HCT116 (cell line): ENCODE data around the gene HMG20A. TPM values are rescaled to one million over a fixed set of nuclear protein-coding genes. Genes with fewer than 3 reads are reported as not detected.

Experiments
- ATAC-seq: fragments of 200-7000 bp; cut with Tn5 transposase; 2 replicates; pipeline ENCODE4 v1.9.1; 2020; ENCODE audit warnings: mild to moderate bottlenecking, moderate library complexity
- BruUV-seq: library from RNA; stranded (reverse); fragments of 400-500 nt; replicated peaks from 2 replicates; lab custom pipeline; 2021; lab: Mats Ljungman, UMichigan
- CTCF ChIA-PET: fragments of 300-600 bp; sonication (Branson Sonifier 250); formaldehyde crosslinking; loops from one replicate; lab custom pipeline; 2021; ENCODE audit warnings: antibody characterized with exemption; lab: Charles Lee
- POLR2A ChIA-PET: fragments of 300-600, 350-600 bp; sonication (Branson Sonifier 250); formaldehyde crosslinking; loops from one replicate; lab custom pipeline; 2021; ENCODE audit warnings: antibody characterized with exemption; lab: Charles Lee
- RAD21 ChIA-PET, 2 experiments: fragments of 300-600 bp; sonication (Branson Sonifier 250); formaldehyde crosslinking; loops; one replicate each; lab custom pipeline; 2023; ENCODE audit warnings: low total read pairs in 2 of 2; ENCODE audit not compliant: uncharacterized antibody in 2 of 2, unreplicated experiment in 2 of 2, low non-redundant PET in 1 of 2; lab: Charles Lee
- DNase-seq: peaks from one replicate; pipeline ENCODE4 v3.0.0-alpha.2; 2010; ENCODE audit warnings: low read depth, low spot score
- H2AFZ ChIP-seq: fragments of 200-600 bp; shearing (Covaris generic), sonication (generic); 2 replicates; pipeline ENCODE4 v1.6.1; 2017; ENCODE audit warnings: low read depth, mixed run types, mixed read lengths, antibody characterized with exemption, low read length; ENCODE audit not compliant: poor library complexity, severe bottlenecking
- H3K27ac ChIP-seq: 2 replicates; pipeline ENCODE4 v1.5.1; 2012; ENCODE audit warnings: low read depth, low read length
- H3K27me3 ChIP-seq: fragments of 200-600 bp; sonication (generic); 2 replicates; pipeline ENCODE4 v1.6.1; 2016; ENCODE audit warnings: mixed run types, low read length, mixed read lengths; ENCODE audit not compliant: insufficient read depth
- H3K36me3 ChIP-seq, 2 experiments: fragments of 200-500 bp in 1 of 2; fragments of 200-600 bp in 1 of 2; sonication (Bioruptor generic) in 1 of 2; sonication (generic) in 1 of 2; 2 replicates each; pipeline versions ENCODE4 v1.5.1 to v1.6.1; 2014 to 2016; ENCODE audit warnings: low read length in 2 of 2, inconsistent platforms in 1 of 2, mixed read lengths in 1 of 2, mixed run types in 1 of 2; ENCODE audit not compliant: insufficient read depth in 2 of 2, control insufficient read depth in 1 of 2
- H3K4me1 ChIP-seq, 2 experiments: fragments of 200-600 bp in 1 of 2; sonication (generic) in 1 of 2; 2 replicates each; pipeline versions ENCODE4 v1.5.1 to v1.6.1; 2012 to 2017; ENCODE audit warnings: low read length in 2 of 2, inconsistent platforms in 1 of 2, mild to moderate bottlenecking in 1 of 2, mixed read lengths in 1 of 2, mixed run types in 1 of 2, moderate library complexity in 1 of 2; ENCODE audit not compliant: insufficient read depth in 2 of 2, control insufficient read depth in 1 of 2
- H3K4me2 ChIP-seq: fragments of 200-600 bp; sonication (generic); 2 replicates; pipeline ENCODE4 v1.6.1; 2017; ENCODE audit warnings: mixed run types, low read length, mixed read lengths
- H3K4me3 ChIP-seq, 2 experiments: fragments of 200-600 bp in 1 of 2; sonication (generic) in 1 of 2; replicated peaks in 1 of 2; 2 replicates each; pipeline ENCODE4 v1.5.1; 2011 to 2016; ENCODE audit warnings: low read length in 2 of 2, control low read depth in 1 of 2, low read depth in 1 of 2, mild to moderate bottlenecking in 1 of 2, mixed read lengths in 1 of 2, mixed run types in 1 of 2
- H3K79me2 ChIP-seq: fragments of 200-600 bp; sonication (generic); 2 replicates; pipeline ENCODE4 v1.6.1; 2017; ENCODE audit warnings: mild to moderate bottlenecking, mixed run types, low read length, moderate library complexity, mixed read lengths; ENCODE audit not compliant: insufficient read depth
- H3K9ac ChIP-seq: fragments of 200-600 bp; sonication (generic); 2 replicates; pipeline ENCODE4 v1.6.1; 2016; ENCODE audit warnings: low read length, mixed read lengths
- H3K9me2 ChIP-seq: fragments of 200-600 bp; sonication (generic), shearing (Covaris generic); 2 replicates; pipeline ENCODE4 v1.6.1; 2017; ENCODE audit warnings: mixed run types, mild to moderate bottlenecking, moderate library complexity; ENCODE audit not compliant: insufficient read depth
- H3K9me3 ChIP-seq, 2 experiments: fragments of 200-500 bp in 1 of 2; fragments of 200-600 bp in 1 of 2; sonication (Bioruptor generic) in 1 of 2; sonication (generic) in 1 of 2; 2 replicates each; pipeline ENCODE4 v1.6.1; 2014 to 2017; ENCODE audit warnings: low read length in 2 of 2, mixed read lengths in 2 of 2, inconsistent platforms in 1 of 2, low read depth in 1 of 2, mild to moderate bottlenecking in 1 of 2, mixed run types in 1 of 2, moderate library complexity in 1 of 2; ENCODE audit not compliant: control insufficient read depth in 1 of 2, insufficient read depth in 1 of 2
- H4K20me1 ChIP-seq: fragments of 200-600 bp; sonication (generic), shearing (Covaris generic); 2 replicates; pipeline ENCODE4 v1.6.1; 2017; ENCODE audit warnings: mixed run types, mild to moderate bottlenecking, moderate library complexity; ENCODE audit not compliant: insufficient read depth
- CBX3 ChIP-seq: IDR thresholded peaks from 2 replicates; pipeline ENCODE4 v1.6.1; 2012; ENCODE audit warnings: low read depth
- EZH2phosphoT487 ChIP-seq: fragments of 200-600 bp; IDR thresholded peaks from 2 replicates; pipeline ENCODE4 v1.6.1; 2018; ENCODE audit warnings: antibody characterized with exemption, borderline replicate concordance
- intact Hi-C: fragments of 100-400 bp; cut with micrococcal nuclease; formaldehyde crosslinking; loops from 2 replicates; pipeline ENCODE4 v1.10.0; 2022
- total RNA-seq: library from RNA; stranded (reverse); gene quantifications from one replicate; pipeline ENCODE4 v1.2.1, GENCODE V29; 2021; ENCODE audit not compliant: unreplicated experiment
- TF ChIP-seq, protein P1 (sequence below): IDR thresholded peaks from 2 replicates; pipeline ENCODE4 v1.6.1; 2012; ENCODE audit warnings: low read depth
- TF ChIP-seq, protein P2 (sequence below): IDR thresholded peaks from 2 replicates; pipeline ENCODE4 v1.6.1; 2011; ENCODE audit warnings: mild to moderate bottlenecking, low read length, moderate library complexity; ENCODE audit not compliant: insufficient replicate concordance; ENCODE audit errors: extremely low read depth

The HMG20A gene
- total RNA-seq, 1 experiment from 2014 or later, result 37.7 TPM

DNA sequence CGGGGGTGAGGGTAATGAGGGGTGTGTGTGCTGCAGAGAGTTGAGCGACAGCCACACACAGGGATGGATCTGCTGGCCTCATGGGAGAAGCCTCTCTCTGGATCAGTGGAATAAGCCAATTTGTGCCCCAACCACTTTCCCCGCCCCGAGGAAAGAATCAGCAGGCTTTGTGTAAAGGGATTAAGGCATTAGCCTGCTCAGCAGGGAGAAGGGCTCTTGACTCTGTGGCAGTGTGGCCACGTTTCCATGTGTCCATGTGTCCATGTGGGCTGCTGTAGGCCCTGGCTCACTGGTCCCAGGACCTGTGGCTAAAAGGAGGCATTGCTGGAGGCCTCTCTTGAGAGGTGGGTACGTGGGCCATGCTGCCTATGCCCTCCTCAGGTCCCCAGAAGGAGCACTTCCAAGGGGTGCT lies 104.7 kb downstream of the HMG20A start:
- Histone ChIP-seq H2AFZ (no peak overlapping the region), H3K4me1 (peaks cover 8 to 9% of the 10 kb centered on the region in 2 experiments; a peak in 3 of 4 replicates), H3K9me3 (no peaks in the 10 kb centered on the region), H4K20me1 (no peaks in the 10 kb centered on the region), H3K27me3 (no peaks in the 10 kb centered on the region), H3K27ac (no peak overlapping the region), H3K79me2 (no peaks in the 10 kb centered on the region), H3K36me3 (no peaks in the 10 kb centered on the region), H3K4me2 (no peak overlapping the region), H3K4me3 (no peak overlapping the region), H3K9me2 (no peaks in the 10 kb centered on the region), H3K9ac (no peak overlapping the region)
- RAD21 ChIA-PET, result no interaction called here
- no peak for TF ChIP-seq EZH2phosphoT487
- no TSS peak for BruUV-seq
- no peak for ATAC-seq
- CTCF ChIA-PET, result no interaction called here
- intact Hi-C loops, result no loop called here
- POLR2A ChIA-PET, result no interaction called here
- DNase-seq, result no peak

- POLR2A ChIA-PET, result no interaction called here
- no peak overlapping the region for H3K27ac ChIP-seq
- intact Hi-C loops, result no loop called here
Measured at GRCh38 chr15:77525907-77526594, 105.4 kb downstream of the HMG20A start.

More at GRCh38 chr15:77525907-77526594, 105.4 kb downstream of the HMG20A start:
- RAD21 ChIA-PET, result no interaction called here
- H3K4me2 ChIP-seq, result no peak overlapping the region
- no peaks in the 10 kb centered on the region for H3K36me3 ChIP-seq
- H3K4me1 ChIP-seq, result peaks cover 8 to 9% of the 10 kb centered on the region in 2 experiments; a peak in 3 of 4 replicates
- 0 out of 2 replicates have a peak, but pooled peaks have one; percentile 20 for ATAC-seq
- no TSS peak for BruUV-seq
- TF ChIP-seq, protein P1, sequence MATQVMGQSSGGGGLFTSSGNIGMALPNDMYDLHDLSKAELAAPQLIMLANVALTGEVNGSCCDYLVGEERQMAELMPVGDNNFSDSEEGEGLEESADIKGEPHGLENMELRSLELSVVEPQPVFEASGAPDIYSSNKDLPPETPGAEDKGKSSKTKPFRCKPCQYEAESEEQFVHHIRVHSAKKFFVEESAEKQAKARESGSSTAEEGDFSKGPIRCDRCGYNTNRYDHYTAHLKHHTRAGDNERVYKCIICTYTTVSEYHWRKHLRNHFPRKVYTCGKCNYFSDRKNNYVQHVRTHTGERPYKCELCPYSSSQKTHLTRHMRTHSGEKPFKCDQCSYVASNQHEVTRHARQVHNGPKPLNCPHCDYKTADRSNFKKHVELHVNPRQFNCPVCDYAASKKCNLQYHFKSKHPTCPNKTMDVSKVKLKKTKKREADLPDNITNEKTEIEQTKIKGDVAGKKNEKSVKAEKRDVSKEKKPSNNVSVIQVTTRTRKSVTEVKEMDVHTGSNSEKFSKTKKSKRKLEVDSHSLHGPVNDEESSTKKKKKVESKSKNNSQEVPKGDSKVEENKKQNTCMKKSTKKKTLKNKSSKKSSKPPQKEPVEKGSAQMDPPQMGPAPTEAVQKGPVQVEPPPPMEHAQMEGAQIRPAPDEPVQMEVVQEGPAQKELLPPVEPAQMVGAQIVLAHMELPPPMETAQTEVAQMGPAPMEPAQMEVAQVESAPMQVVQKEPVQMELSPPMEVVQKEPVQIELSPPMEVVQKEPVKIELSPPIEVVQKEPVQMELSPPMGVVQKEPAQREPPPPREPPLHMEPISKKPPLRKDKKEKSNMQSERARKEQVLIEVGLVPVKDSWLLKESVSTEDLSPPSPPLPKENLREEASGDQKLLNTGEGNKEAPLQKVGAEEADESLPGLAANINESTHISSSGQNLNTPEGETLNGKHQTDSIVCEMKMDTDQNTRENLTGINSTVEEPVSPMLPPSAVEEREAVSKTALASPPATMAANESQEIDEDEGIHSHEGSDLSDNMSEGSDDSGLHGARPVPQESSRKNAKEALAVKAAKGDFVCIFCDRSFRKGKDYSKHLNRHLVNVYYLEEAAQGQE, result no peak
- TF ChIP-seq, protein P2, sequence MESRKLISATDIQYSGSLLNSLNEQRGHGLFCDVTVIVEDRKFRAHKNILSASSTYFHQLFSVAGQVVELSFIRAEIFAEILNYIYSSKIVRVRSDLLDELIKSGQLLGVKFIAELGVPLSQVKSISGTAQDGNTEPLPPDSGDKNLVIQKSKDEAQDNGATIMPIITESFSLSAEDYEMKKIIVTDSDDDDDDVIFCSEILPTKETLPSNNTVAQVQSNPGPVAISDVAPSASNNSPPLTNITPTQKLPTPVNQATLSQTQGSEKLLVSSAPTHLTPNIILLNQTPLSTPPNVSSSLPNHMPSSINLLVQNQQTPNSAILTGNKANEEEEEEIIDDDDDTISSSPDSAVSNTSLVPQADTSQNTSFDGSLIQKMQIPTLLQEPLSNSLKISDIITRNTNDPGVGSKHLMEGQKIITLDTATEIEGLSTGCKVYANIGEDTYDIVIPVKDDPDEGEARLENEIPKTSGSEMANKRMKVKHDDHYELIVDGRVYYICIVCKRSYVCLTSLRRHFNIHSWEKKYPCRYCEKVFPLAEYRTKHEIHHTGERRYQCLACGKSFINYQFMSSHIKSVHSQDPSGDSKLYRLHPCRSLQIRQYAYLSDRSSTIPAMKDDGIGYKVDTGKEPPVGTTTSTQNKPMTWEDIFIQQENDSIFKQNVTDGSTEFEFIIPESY, result no peak
- TF ChIP-seq CBX3, result no peak
- no peaks in the 10 kb centered on the region for H3K27me3 ChIP-seq
- H3K9me2 ChIP-seq, result no peaks in the 10 kb centered on the region
- H3K9ac ChIP-seq, result no peak overlapping the region
- CTCF ChIA-PET, result no interaction called here
- no peak overlapping the region for H3K4me3 ChIP-seq
- H3K79me2 ChIP-seq, result no peaks in the 10 kb centered on the region
- no peaks in the 10 kb centered on the region for H4K20me1 ChIP-seq
- H3K9me3 ChIP-seq, result no peaks in the 10 kb centered on the region
- no peak for DNase-seq
- H2AFZ ChIP-seq, result no peak overlapping the region
